Astrocyte (in vitro differentiated cells and primary cell): ENCODE data around the gene HSF4.

Source experiments
- EZH2 ChIP-seq: IDR thresholded peaks from 2 replicates; pipeline ENCODE4 v1.6.1; 2012; ENCODE audit warnings: mild to moderate bottlenecking, low read length, inconsistent platforms; ENCODE audit not compliant: insufficient read depth
- TF ChIP-seq, protein P1 (sequence below): IDR thresholded peaks from 2 replicates; pipeline ENCODE4 v1.5.1; 2011; ENCODE audit warnings: low read depth, mild to moderate bottlenecking, inconsistent platforms, low read length, moderate library complexity; ENCODE audit not compliant: insufficient read depth

DNA sequence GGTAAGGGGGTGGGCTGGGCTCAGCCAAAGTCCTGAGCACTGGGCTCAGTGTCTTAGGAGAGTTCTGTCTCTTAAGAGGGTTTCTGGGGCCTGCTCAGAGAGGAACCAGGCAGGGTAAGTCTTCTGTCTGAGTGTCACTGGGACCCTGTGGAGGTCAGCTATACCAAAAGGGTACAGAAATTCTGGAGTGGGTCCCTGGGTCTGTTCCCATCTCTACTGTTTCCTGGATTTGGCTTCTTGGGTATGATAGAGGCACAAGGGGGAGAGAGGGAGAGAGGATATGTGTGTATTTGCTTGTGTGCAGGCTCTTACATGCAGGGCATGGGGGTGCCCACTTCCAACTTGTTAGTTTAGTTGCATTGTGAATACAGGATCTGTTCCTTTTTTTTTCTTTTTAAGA is 29.0 kb downstream of the HSF4 start:
- TF ChIP-seq, protein P1, sequence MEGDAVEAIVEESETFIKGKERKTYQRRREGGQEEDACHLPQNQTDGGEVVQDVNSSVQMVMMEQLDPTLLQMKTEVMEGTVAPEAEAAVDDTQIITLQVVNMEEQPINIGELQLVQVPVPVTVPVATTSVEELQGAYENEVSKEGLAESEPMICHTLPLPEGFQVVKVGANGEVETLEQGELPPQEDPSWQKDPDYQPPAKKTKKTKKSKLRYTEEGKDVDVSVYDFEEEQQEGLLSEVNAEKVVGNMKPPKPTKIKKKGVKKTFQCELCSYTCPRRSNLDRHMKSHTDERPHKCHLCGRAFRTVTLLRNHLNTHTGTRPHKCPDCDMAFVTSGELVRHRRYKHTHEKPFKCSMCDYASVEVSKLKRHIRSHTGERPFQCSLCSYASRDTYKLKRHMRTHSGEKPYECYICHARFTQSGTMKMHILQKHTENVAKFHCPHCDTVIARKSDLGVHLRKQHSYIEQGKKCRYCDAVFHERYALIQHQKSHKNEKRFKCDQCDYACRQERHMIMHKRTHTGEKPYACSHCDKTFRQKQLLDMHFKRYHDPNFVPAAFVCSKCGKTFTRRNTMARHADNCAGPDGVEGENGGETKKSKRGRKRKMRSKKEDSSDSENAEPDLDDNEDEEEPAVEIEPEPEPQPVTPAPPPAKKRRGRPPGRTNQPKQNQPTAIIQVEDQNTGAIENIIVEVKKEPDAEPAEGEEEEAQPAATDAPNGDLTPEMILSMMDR, result no peak
- no peak for TF ChIP-seq EZH2
